Stimulated activated naive CD4-positive, alpha-beta T cell (primary cell): ENCODE data around the gene TM9SF3.
"Not testable (repeated sequence)": the region's sequence is repeated elsewhere in the genome, so short reads cannot be mapped to it uniquely, and the experiment has no call there.

Source experiments
- DNase-seq, 6 experiments: peaks; one replicate each; lab custom pipeline; 2025; lab: John Stamatoyannopoulos, UW

The TM9SF3 gene

DNA sequence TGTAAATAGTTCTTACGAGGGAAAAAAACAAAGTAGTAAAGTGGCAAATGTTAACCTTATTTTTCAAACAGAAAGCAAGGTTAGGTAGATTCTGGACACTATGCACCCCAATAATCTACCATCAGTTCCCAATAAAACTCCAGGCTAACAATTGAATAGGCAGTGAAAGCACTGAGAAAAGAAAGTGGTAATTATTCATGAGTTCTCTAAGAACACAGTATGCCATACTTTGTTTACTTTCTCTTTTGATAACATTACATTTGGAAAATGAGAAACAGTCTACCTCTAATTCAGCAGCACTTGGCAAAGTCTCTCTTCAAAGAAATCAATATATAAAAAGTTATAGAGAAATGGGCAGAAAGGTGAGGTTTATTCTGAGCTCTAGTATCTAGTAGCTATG lies 18.4 kb downstream of the TM9SF3 start:
- DNase-seq, result no peak

DNA sequence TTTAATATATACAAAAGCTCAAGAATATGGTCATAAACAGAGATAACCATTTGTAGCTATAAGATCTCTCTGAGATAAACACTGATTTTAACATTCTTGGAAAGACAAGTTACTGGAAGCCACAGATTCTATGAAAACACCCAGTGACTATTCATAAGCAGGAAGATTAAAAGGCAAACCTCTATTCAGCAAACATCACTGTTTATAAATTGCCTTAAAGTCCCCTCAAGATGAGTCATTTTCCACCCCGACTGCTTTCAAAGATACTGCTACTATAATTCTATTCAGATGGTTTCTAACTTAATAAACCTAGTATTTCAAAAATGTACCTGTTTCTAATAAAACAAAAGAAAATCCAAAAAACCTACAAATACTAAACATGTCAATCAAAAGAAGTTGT lies 21.0 kb downstream of the TM9SF3 start:
- DNase-seq, result no peak

GRCh38 chr10:96560966-96561887 lies 25.6 kb downstream of the TM9SF3 start:
- no peak for DNase-seq

DNA sequence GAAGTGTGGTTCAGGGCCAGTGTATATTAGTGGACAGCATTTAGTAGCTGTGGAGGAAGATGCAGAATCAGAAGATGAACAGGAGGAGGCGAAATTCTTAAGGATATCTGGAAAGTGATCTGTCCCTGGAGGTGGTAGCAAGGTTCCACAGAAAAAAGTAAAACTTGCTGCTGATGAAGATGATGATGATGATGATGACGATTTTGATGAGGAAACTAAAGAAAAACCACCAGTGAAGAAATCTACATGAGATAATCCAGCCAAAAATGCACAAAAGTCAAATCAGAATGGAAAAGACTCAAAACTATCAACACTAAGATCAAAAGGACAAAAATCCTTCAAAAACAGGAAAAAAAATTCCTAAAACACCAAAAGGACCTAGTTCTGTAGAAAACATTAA lies 26.3 kb downstream of the TM9SF3 start:
- no peak for DNase-seq

- DNase-seq, result no peak
These were observed 30.8 kb downstream of the TM9SF3 start for GRCh38 chr10:96556003-96556402.

- no peak for DNase-seq
These were observed 31.5 kb downstream of the TM9SF3 start for GRCh38 chr10:96555330-96555729.

- no peak for DNase-seq
These were observed 38.2 kb downstream of the TM9SF3 start for GRCh38 chr10:96548589-96548988.

DNA sequence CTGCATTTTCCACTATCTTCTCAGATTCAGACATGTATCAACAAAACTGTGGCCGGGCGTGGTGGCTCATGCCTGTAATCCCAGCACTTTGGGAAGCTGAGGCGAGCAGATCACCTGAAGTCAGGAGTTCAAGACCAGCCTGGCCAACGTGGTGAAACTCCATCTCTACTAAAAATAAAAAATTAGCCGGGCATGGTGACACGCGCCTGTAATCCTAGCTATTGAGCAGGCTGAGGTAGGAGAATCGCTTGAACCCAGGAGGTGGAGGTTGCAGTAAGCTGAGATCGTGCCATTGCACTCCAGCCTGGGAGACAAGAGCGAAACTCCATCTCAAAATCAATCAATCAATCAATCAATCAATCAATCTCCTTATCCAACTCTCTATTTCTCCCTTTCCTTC lies 41.3 kb downstream of the TM9SF3 start:
- not testable (repeated sequence) for DNase-seq

DNA sequence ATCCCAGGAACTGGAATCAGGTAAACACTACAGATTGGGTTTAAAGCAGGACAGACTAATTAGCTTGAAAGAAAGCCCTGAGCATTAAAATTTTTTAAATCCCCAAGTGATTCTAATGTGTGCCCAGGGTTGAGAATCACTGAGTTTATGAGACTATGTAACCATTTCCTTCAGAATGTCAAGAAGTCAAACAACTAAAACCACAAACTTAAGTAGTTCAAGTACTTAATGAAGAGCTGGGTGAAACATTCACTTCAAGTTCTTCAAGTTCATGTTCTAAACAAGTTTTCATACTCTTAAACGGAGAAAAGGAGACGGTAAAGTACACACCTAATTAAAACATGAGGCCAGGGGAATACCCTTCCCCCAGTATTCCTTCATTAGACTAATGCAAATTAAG lies 44.9 kb downstream of the TM9SF3 start:
- no peak for DNase-seq

GRCh38 chr10:96540240-96540639 lies 46.6 kb downstream of the TM9SF3 start:
- DNase-seq, result no peak

GRCh38 chr10:96538683-96539082 lies 48.1 kb downstream of the TM9SF3 start:
- DNase-seq, result no peak

- no peak for DNase-seq
These were observed 50.7 kb downstream of the TM9SF3 start for GRCh38 chr10:96536129-96536528.

DNA sequence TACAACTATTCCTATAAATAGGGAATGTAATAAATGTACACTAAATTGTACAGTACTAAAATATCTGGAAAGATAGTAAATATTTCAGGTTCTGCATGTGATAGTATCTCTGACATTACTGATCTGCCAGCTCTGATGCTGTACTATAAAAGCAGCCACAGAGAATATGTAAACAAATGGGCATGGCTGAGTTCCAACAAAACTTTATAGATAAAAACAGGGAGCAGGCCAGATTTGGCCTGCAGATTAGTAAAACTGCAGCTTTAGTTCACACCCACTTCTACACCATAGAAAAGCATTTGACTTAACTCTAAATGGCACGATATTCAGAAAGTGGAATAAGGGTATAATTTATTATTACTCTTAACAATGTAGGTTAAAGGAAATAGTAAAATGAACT lies 54.3 kb downstream of the TM9SF3 start:
- no peak for DNase-seq

DNA sequence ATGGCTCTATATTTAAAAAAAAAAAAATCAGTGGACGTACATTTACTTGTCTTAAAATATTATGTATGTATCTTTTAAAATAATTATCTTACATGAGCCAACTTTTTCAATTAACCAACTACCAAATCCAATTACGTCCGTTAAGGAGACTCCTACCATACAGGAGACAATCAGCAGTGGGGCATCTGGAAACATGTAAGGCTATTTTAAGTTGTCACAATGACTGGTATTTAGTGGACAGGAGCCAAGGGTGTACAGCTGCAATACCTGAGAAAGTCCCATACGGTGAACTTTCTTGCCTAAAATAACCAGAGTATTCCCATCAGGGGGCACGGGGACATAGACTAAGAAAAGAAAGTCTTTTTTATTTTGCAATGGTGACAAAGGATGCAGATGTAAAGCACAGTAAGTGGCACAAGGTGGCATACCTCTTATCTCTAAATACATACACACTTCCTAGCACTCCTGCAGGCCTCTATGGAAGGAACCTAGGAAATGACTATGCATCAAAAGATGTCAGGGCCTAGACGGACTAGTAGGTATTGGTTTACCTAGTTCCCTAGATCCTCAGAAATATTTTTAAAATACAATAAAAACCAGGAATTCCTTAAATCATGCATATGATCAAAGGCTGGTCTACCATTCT lies 57.1 kb downstream of the TM9SF3 start:
- no peak for DNase-seq

DNA sequence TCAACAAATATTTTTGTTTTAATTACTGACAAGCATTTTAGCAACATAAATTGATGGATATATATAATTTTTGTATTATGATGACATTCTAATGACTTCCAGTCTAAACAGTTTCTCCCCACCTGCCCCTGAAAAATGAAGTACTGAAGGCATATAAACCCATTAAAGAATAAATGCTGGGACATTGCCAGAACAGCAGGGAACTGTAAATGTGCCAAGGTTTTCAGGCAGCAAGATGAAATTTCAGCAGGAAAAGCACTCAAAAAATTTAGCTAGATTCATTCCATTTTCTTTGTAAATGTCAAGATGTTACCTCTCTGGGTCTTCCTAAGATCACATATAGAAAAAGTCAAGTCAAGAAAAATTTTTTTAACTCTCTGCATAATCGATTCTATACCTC lies 62.1 kb downstream of the TM9SF3 start:
- DNase-seq, result no peak

DNA sequence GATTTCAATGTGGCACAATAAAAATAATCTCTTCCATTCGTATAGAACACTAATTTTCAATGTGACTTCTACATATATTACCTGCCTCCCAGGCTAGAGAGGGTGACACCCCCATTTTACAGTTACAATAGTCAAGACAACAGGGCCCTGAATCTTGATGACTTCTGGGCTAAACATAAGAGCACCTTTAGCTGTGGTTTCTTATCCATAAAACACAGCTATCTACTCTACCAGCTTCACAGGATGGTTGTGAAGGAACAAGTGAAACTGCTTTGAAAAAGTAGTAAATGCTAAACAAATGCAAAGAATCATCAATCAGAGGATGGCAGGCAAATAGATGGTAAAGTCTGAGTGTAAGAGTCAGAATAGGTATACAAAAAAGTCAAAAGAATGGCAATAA lies 69.5 kb downstream of the TM9SF3 start:
- no peak for DNase-seq

GRCh38 chr10:96516337-96516736 lies 70.5 kb downstream of the TM9SF3 start:
- no peak for DNase-seq

DNA sequence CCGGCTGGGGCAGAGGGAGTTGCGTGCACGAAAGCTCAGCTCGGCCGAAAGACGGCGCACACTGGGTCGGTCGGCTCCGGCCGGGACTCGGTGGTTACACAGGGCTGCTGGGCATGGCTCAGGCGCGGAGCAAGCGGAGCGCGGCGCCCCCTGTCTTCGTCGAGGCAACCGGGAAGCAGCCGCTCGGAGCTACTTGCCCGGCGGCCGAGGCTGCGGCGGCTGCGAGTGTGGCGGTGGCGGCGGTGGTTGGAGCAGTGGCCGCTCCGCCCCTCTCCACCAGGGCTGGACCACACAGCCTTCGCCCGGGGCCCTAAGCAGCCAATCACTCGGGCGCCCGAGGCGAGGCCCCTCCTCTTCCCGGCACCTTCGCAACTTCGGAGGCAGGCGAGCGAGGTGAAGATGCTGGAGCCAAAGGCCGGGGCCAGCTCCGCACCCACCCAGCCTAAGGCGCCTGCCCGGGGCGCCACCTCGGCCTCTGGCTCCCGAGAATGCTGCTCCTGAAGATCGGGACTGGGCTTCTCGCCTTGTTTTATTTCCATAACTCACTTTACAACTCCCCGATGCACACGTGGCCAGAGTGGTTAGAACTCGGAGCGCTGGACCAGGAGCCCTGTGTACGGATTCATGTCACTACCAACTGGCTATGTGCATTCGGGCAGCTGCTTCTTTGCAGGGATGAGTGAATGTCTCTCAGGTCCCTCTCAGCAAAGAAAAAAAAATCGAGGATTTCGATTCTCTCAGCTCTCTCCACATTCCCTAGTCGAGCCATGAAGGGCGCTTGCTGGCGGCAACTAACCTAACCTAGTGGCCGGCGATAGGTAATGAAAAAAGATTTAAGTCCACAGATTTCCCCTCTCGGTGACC lies 72.9 kb downstream of the TM9SF3 start, which contains the start of gene TLL2:
Gene TLL2, minus strand, starts transcription at position 229 of the 864 bp plus-strand sequence. CDS start 241 bp downstream, outside the sequence.
- peak in 4 of 6 experiments; percentile 17 to 34 (median 25) for DNase-seq

GRCh38 chr10:96513305-96513697 lies 73.5 kb downstream of the TM9SF3 start:
- peak in 3 of 6 experiments; percentile 6 to 33 (median 17) for DNase-seq

DNA sequence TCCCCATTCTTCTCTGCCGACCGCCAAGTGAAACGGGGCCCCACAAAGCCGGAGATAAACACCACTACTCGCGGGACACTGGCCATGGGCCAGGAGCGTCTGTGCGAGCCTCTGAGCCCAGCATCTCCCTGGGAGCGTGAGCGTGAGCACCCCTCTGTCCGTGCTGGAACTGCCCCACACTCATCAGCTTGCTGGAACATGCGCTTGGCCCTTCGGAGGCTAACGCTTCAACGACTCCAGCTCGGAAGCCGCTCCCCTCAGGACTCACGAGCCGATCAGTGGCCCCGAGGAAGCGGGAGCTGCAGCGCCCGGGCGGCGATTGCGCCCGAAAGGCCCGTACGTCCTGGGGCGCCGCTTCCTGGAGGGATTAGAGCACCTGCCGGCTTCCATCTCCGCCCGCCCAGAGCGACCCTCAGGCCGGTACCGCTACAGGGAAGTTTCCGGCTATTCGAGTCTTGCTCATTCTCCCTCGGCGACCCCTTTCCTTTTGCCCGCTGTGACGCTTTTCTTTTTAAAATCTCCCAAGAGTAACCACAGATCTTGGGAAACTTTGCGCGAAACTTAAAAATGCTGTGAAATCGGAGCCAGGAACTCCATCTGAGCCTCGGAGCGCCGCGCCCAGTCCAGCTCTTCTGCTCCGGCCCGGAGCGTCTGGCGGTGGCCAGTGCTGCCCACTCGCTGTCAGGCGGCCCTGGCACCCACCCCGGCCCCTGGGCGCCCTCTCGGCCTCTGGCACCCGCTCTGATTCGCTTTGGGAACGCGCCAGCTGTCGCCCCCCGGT lies 74.1 kb downstream of the TM9SF3 start:
- no peak for DNase-seq
